GM20000 (cell line): ENCODE results near the gene PPFIA4.

Source experiments
- DNase-seq: peaks from one replicate; pipeline ENCODE4 v3.0.0; 2012; ENCODE audit warnings: low spot score
- CTCF ChIP-seq: IDR thresholded peaks from 2 replicates; pipeline ENCODE4 v1.5.1; 2012; ENCODE audit warnings: mild to moderate bottlenecking, control low read depth; ENCODE audit errors: extremely low read depth, missing control alignments

Gene PPFIA4

GRCh38 chr1:202987922-202988583, 38.2 kb upstream of the PPFIA4 start:
- DNase-seq = no peak

GRCh38 chr1:202989879-202990278, 36.4 kb upstream of the PPFIA4 start:
- no peak for DNase-seq
- no peak for TF ChIP-seq CTCF

More at GRCh38 chr1:202987922-202988583, 38.2 kb upstream of the PPFIA4 start:
- TF ChIP-seq CTCF = no peak

- DNase-seq = no peak
- TF ChIP-seq CTCF = no peak
These were observed 35.2 kb upstream of the PPFIA4 start for GRCh38 chr1:202991112-202991511.

- no peak for TF ChIP-seq CTCF
These were observed 31.5 kb upstream of the PPFIA4 start for GRCh38 chr1:202994756-202995155.

GRCh38 chr1:202998836-202999750, 27.2 kb upstream of the PPFIA4 start:
- peak; percentile 38 for DNase-seq
- peak; percentile 28 for TF ChIP-seq CTCF

More at GRCh38 chr1:202994756-202995155, 31.5 kb upstream of the PPFIA4 start:
- DNase-seq = no peak

GRCh38 chr1:203000217-203000944, 25.9 kb upstream of the PPFIA4 start:
- TF ChIP-seq CTCF = no peak
- no peak for DNase-seq
